Measurements from ENCODE around the gene SMIM24. TPM values are rescaled to one million over a fixed set of nuclear protein-coding genes. Genes with fewer than 3 reads are reported as not detected.

SMIM24 gene
- polyA plus RNA-seq, 4 donors: 454 to 598 (median 485) TPM

DNA sequence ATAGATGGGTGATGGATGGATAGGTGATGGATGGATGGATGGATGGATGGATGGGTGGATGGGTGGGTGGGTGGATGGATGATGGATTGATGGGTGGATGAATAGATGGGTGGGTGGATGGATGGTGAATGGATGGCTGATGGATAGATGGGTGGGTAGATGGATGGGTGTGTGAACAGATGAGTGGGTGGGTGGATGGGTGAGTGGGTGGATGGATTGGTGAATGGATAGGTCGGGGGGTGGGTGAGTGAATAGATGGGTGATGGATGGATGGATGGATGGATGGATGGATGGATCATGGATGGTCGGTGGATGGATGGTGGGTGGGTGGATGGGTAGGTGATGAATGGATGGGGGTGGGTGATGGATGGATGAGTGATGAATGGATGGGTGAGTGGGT, 3.5 kb downstream of the SMIM24 start:
- DNase-seq (ENCODE audit: low read depth in 4 of 4, low spot score in 2 of 4): no peak

DNA sequence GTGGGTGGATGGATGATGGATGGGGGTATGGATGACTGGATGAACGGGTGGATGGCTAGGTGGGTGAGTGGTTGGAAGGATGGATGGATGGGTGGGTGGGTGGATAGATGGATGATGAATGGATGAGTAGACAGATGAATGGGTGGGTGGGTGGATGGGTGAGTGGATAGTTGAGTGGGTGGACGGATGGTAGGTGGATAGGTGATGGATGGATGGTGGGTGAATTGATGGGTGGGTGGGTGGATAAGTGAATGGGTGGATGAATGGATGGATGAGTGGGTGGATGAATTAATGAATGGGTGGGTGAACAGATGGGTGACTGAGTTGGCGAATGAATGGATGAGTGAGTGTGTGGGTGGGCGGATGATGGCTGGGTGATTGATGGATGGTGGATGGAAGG, 4.9 kb downstream of the SMIM24 start:
- DNase-seq (ENCODE audit: low read depth in 4 of 4, low spot score in 2 of 4): no peak

DNA sequence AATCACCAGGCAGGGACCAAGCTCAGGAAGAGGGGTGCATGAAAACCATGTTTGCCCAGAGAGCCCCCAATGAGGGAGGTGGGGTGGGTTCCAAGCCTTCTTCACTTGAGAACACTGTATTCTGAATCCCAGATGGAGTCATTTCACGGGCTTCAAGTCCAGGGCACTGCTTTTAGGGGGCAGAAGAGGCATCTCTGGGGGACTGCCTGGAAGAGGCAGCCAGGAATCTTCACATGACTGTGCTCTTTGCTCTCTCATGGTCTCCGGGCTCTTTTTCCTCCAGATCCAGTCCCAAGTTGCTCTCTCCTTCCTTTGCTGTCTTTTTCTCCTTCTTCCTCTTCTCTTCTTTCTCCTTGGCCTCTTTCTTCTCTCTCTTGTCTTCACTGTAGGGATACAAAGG, 5.7 kb downstream of the SMIM24 start:
- DNase-seq (ENCODE audit: low read depth in 4 of 4, low spot score in 2 of 4): no peak

DNA sequence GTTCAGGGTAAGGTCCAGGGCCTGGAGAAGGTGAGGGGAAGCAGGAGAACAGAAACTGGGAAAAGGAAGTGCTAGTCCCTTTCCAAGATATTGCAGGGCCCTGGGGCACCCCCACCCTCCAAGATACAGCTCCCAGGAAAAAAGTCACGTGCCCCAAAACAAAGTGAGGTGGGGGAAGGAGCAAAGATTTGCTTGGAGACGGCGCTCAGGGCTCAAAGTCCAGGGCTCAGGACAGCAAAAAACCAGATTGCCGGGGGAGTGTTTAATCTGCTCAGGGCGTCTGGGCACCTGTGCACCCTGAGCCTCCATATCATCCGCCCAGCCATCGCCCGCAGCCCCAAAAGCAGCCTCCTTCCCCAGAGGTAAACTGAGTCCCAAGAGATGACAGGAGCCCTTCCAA, 6.3 kb downstream of the SMIM24 start:
- no peak for DNase-seq (ENCODE audit: low read depth in 4 of 4, low spot score in 2 of 4)

DNA sequence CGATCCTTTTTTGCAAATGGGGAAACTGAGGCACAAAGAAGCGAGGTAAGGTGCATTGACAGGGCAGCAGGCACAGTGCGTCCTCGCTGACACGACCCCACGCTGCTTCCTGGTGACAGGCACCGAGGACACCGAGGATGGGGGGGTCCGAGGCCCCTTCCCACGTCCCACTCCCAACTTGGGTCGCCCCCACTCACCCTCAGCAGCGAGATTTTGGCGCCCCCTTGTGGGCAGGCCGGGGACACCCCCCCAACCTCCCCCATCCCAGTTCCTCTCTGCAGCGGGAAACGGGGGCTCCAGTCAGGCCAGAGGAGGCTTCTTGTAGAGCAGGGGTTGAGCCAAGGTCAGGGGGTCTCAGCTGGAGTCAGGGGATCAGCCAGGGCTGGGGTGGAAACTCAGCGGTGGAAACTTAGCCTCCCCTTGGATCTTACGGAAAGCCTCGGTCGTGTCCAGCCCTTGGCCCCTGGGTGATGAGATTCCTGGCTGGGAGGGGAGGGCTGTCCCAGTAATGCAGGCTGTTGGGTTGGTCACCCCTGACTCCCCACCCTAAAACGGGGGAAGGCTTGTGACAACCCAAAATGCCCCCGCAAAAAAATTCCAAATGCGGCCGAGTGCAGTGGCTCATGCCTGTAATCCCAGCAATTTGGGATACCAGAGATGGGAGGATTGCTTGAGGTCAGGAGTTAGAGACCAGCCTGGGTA, 8.2 kb downstream of the SMIM24 start:
- DNase-seq (ENCODE audit: low read depth in 4 of 4, low spot score in 2 of 4): no peak

DNA sequence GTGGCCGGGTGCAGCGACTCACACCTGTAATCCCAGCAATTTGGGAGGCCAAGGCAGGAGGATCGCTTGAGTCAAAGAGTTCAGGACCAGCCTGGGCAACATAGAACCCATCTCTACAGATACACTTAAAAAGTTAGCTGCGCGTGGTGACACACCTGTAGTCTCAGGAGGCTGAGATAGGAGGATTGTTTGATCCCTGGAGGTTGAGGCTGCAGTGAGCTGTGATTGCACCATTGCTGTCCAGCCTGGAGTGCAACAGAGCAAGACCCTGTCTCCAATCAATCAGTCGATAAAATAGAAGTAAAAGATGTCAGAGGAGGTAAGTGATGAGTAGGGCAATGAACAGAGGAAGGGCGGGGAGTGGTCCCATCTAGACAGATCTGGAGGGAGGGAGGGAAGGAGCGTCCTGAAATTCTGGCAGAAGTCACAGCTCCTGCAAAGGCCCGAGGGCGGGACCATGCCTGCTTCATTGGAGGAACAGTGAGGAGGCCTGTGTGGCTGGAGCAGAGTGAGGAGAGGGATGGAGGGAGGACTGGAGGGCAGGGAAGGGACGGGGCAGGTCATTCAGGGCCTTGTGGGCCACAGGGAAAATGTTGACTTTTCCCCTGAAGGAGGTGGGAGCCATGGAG, 9.7 kb downstream of the SMIM24 start:
- DNase-seq (ENCODE audit: low read depth in 4 of 4, low spot score in 2 of 4): no peak

DNA sequence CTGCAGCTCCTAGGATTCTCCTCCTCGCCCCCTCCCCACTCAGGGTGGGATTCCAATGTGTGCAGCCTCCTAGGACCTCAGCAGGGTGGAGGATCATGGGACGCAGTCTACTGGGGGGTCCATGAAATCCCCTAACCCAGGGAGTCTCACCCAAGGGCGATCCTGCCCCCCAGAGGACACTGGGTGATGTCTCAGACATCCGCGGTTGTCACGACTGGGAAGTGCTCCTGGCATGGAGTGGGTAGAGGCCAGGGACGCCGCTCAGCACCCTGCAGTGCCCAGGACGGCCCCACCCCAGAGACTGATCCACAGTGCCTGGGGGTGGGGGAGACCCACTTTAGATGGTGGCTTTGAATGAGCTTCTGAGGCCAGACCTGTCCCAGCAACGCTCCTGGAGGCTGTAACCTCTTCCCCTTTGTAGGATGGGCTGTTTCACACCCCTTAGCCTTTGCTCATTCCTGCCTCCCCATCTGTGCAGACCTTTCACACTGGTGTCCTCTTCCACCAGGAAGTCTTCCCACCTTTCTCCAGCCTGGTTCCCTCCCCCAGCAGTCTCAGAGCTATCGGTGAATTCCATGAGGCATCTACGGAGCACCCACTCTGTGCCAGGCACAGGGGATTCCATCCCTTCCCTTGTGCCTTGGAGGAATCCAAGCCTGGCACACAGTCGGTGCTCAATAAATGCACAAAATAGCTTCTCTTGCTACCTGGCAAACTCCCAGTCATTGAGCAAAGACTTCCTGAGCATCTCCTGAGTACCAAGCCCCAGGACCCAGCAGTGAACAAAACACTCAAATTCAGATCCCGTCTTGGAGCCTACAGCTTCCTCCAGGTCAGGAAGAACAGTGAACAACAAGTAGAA, 10.5 kb downstream of the SMIM24 start:
- DNase-seq (ENCODE audit: low read depth in 4 of 4, low spot score in 2 of 4): no peak

DNA sequence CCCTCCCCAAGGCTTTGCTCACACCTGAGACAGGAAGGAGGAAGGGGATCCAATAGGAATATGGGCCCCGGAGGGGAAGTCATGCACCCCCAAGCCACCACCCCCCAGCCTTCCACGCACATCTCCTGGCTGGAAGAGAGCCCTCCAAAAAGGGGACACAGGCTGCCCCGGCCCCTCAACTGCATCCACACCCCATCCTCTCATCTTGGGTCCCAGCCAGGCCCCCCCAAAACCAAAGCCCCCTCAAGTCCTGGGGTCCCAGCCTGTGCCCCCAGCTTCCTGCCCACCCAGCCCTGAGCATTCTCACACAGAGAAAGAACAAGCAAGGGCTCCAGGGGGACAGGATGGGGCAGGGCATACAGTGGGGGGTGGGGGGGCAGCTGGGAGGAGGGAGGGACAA, 12.1 kb downstream of the SMIM24 start:
- DNase-seq (ENCODE audit: low read depth in 4 of 4, low spot score in 2 of 4): no peak

DNA sequence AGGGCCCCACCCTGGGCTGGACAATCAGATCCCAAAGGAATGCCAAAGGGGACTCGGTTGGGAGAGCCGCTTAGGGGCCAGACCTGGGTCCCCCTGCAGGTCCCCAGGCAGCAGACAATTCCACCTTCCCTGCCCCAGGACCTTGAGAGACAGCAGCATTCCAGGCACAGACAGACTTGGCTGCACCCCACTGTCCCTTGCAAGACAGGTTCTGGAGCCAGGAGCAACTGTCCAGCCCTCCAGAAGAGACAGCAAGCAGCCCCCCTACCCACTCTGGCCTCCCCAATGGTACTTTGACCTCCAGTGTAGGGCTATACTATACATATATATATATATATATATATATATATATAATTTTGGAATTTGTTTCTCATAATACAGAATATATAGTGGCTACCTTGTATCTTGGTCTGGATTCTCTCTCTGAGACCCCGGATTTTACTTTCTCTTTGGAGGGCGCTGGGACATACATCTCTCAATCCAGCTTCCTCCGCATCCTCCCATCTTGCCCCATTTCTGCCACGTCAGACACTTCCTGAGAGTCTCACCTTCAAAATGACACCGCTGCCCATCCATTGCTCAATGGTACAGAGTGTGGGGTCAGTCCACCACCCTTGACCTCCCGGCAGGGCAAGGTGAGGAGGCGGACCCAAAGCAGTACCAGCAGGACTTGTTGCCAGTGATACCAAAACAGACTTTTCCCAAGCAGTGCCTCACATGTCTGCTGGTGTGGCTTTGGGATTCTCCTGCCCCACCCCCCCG, 12.7 kb downstream of the SMIM24 start:
- DNase-seq (ENCODE audit: low read depth in 4 of 4, low spot score in 2 of 4): no peak

DNA sequence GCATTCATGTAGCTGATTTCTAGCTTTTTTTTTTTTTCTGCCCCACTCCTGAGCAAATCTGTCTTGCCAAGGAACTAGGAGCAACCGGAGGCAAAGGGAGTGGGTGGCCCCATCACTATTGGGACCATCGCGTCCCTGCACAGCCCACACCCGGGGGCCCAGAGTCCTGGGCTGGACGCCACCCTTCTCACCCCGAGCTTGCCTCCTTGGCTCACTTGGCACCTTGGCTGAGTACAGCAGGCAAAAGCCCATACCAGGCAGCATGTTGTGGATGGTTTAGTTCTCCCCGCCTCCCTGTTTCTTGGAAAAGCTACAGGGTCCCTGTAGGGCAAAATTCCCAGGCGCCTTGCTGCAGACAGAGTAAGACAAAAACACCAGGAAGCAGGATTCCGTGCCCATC, 13.7 kb downstream of the SMIM24 start:
- no peak for DNase-seq (ENCODE audit: low read depth in 4 of 4, low spot score in 2 of 4)

DNA sequence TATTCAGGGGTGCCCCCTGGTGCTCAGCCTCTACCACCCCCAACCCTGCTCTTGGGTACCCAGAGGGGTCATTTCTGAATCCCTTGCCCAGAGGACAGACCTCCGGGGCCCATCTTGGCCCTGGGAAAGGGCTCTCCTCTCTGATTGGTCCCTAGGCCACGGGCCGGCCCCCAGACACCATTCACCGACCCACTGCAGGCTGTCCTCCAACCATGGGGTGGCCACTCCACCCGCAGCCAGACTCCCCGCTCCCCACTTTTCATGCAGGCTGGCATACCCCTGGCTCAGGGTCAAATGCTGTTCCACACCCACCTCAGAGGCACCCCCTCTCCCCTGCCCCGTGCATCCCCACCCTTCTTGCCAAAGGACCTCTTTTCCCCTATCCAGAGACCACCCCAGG, 14.8 kb downstream of the SMIM24 start:
- no peak for DNase-seq (ENCODE audit: low read depth in 4 of 4, low spot score in 2 of 4)

DNA sequence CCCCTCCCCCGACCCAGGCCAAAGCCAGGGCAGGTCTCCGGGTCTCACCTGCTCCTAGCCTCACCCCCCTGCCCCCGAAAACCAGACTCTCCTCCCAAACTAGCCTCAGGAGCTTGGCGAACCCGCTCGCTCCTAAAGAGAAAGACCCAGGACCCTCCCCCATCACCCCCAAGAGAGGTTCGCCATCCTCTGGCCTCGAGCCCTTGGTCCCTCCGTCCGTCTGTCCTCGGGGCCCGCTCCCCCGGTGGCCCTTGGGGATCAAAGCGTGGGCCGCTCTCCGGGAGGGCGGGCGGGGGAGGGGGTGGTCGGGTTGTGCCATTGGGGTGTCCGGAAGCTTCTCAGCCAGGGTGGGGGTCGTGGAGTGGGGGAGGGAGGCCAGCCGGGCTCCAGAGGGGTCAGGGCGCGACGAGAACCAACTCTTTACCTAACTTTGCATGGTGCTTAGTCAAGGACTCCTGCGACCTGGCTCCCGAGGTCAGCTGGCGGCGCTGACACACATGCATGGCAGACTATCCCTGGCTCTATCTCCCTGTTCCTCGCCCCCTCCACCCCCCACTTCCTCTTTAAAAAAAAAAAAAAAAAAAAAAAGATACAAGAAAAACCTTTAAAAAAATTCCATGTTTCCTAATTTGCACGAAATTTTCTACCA, 15.6 kb downstream of the SMIM24 start:
- DNase-seq (ENCODE audit: low read depth in 4 of 4, low spot score in 2 of 4): no peak

DNA sequence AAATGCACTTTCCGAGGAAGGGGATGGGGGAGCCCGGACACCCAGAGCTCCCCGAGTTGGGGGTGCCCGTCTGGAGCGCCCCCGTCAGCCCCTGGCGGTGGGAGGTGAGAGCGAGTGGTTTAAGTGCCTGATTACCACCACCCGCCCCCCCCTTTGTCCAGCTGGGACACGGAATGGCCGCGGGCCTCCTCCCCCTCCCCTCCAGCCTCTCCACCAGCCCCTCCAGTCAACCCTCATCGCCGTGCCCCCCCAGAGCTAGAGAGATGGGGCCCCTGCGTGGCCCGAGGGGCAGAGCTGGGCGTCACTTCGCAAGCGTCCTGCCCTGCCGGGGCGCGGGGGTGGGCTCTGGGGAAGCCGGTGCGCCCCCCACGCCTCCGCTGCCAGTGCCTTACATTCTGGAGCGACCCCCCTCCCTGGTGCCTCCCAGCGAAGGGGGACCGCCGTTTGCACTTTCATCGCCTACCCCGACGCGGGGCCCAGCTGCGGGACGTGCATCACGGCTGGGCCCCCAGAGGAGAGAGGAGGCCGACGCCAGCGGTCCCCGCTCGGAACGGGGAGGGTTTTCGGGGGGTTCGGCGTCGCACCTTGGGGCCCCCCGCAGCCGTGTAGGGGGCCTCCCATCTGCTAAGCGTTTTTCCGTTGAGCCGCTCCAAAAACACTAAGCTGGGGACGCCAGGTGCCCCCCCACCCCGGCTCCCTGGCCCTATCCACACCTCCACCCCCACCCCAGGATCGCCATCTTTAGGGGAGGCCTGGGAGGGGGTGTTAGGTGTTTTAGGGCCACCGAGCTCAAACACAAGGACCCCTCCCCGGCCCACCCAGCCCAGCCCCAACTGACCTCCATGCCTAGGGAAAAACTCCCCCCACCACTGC, 16.4 kb downstream of the SMIM24 start:
- DNase-seq (ENCODE audit: low read depth in 4 of 4, low spot score in 2 of 4): no peak

DNA sequence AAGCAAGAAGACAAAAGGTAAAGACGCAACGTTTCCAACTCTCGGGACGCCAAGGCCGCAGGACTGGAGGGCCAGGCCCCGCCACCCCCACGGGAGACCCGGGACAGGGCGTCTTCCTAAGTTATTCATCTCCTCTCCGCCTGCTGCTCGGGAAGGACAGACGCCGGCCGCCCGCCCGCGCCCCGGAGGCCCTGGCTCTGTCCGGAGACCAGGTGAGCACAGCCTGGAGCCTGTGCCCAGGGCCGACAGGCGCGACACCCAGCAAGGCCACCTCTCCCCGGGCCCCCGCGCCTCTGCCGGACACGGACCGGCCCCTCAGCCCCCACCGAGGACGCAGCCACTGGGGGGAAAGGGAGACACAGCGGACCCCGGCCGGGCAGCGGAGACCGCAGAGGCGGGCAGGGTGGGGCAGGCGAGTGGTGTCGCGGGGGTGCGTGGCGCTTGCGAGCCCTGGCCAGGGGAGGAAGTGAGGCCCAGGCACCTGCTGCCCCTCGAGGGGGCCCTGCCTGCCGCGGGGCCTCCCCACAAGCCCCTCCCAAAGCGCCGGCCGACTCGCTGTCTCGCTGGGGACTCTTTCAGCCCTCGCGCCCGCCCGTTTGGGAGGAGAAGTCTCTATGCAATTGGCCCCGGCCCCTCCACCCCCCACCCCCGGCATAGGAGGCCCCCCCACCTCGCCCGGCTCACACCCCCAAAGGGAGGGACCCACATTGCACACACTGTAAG, 17.2 kb downstream of the SMIM24 start:
- no peak for DNase-seq (ENCODE audit: low read depth in 4 of 4, low spot score in 2 of 4)

DNA sequence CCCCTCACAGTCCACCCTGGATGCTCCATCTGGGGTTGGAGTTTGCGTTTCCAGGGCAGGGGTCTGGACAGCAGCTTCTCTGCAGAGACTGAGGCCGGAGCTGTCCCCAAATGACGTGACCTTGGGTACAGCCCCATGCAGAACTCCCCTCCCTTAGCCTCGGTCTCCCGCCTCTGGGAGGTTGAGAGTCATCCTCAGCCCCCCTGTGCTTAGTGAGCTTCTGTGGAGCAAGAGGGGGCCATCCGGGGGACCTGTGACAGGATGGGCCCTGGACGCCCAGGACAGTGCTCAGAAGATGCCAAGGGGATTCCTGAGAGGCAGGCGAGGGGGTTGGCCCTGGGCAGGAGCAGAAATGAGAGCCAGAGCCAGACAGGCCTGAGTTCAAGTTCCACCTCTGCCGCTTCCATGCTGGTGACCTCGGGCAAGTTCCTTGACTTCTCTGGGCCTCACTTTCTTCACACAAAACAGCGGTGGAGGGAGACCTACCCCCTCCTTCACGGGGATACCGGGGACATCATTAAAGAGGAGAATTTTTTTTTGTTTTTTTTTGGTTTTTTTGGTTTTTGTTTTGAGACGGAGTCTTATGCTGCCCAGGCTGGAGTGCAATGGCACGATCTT, 20.3 kb downstream of the SMIM24 start:
- DNase-seq (ENCODE audit: low read depth in 4 of 4, low spot score in 2 of 4): no peak

DNA sequence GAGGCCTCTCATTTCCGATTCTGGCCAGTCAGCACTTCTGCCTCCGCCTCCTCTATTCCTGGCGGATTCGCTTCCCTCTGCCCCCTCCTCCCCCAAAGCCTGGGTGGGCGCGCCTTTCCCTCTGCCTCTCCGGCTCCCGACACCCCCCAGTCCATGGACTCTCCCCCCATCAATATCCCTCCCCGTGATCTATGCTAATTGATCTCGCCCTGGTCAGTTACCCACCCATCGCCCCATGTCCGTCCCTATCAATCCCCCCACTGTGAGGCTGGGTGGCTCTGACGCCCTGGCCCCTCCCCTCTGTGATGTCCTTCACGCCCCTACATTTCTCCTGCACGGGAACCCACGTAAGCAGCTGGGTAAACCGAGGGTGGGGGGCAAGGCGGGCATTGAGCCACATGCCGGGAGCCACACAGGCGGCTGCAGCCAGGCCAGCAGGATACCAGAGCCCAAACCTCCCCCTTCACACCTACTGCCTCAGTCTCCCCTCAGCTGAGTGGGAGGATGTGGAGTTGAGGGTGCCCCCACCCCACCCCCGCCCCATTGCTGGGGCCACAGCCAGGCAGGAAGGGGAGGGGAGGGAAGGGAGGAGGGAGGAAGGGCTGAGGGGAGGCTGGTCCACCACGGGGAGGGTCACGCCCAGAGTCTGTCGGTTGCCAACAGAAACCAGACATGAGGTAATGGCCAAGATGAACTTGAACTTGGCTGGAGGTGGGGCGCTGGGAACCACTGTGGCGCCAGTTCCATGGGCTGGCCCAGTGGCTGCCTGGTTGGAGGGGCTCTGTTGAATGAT, 21.0 kb downstream of the SMIM24 start:
- peak in 2 of 4 donors; percentile 63 to 87 for DNase-seq (ENCODE audit: low read depth in 4 of 4, low spot score in 2 of 4)

DNA sequence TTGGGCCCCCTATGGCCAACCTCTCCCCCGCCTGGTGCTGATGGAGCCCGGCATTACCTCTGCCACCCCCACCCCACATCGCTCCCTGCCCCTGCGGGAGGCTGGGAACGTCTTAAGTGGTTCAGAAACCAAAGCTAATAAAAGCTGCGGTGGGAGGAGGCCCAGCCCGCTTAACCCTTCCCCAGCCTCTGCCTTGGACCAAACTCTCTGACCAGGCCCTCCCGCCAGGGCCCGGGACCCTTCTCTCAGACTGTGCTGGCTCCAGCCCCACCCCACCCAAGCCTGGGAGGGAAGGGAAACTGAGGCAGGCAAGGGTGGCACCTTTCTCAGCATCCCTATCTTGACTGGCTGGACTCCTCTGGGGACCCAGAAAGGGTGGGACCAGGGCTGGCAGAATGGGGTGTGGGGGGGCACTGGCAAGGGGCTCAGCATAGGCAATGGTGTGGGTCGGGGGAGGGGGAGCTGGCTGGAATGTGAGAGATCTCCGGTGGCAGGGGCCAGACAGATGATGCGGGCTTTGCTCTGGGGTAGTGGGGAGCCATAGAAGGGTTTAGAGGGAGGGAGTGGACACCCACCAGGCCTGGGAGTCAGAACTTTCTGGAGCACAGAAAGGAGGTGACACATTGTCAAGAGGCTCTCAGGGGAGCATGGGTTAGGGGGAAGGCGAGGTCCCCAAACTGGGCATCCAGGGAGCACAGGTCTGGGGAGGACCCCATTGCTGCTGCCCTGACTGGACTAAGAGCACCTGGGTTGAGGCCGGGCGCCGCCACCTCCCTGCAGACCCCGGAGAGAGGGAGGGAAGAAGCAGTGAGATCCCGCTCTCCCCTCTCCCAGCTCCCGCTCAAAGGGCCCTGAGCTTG, 21.9 kb downstream of the SMIM24 start:
- DNase-seq (ENCODE audit: low read depth in 4 of 4, low spot score in 2 of 4): no peak
